OCI-LY1 (cell line): ENCODE results near the gene TRAPPC12.

Source experiments
- H2AFZ ChIP-seq: fragments of 200-600 bp; sonication (generic), shearing (Covaris generic); 2 replicates; pipeline ENCODE4 v1.6.0; 2014; ENCODE audit warnings: antibody characterized with exemption, mild to moderate bottlenecking, low read length
- H3F3A ChIP-seq: fragments of 200-600 bp; sonication (generic), shearing (Covaris generic); 2 replicates; pipeline ENCODE4 v1.6.0; 2014; ENCODE audit warnings: mild to moderate bottlenecking, antibody characterized with exemption, low read length, moderate library complexity; ENCODE audit not compliant: insufficient read depth
- H3K27ac ChIP-seq: fragments of 200-600 bp; sonication (generic); 2 replicates; pipeline ENCODE4 v1.5.1; 2014; ENCODE audit warnings: low read length, mixed run types, mild to moderate bottlenecking, low read depth; ENCODE audit not compliant: poor library complexity, severe bottlenecking
- H3K27me3 ChIP-seq: fragments of 200-600 bp; sonication (generic); 2 replicates; pipeline ENCODE4 v1.6.0; 2014; ENCODE audit warnings: antibody characterized with exemption, mild to moderate bottlenecking, low read length, moderate library complexity; ENCODE audit not compliant: insufficient read depth
- H3K36me3 ChIP-seq: fragments of 200-600 bp; sonication (generic); 2 replicates; pipeline ENCODE4 v1.6.1; 2014; ENCODE audit warnings: mild to moderate bottlenecking, antibody characterized with exemption, low read length, moderate library complexity, mixed read lengths; ENCODE audit not compliant: insufficient read depth
- H3K4me1 ChIP-seq: fragments of 200-600 bp; sonication (generic); 2 replicates; pipeline ENCODE4 v1.5.1; 2014; ENCODE audit warnings: mild to moderate bottlenecking, low read length, moderate library complexity; ENCODE audit not compliant: insufficient read depth, severe bottlenecking
- H3K4me2 ChIP-seq: fragments of 200-600 bp; sonication (generic), shearing (Covaris generic); 2 replicates; pipeline ENCODE4 v1.6.1; 2014; ENCODE audit warnings: low read length
- H3K4me3 ChIP-seq: fragments of 200-600 bp; sonication (generic); 2 replicates; pipeline ENCODE4 v1.5.1; 2014; ENCODE audit warnings: low read length, low read depth, mild to moderate bottlenecking, mixed read lengths; ENCODE audit not compliant: poor library complexity, severe bottlenecking
- H3K79me2 ChIP-seq: fragments of 200-600 bp; shearing (Covaris generic); 2 replicates; pipeline ENCODE4 v1.6.1; 2016; ENCODE audit warnings: mixed run types, low read length, mixed read lengths; ENCODE audit not compliant: insufficient read depth
- H3K9ac ChIP-seq: fragments of 200-600 bp; sonication (generic), shearing (Covaris generic); 2 replicates; pipeline ENCODE4 v1.6.1; 2014; ENCODE audit warnings: mild to moderate bottlenecking, low read length, mixed read lengths
- H3K9me2 ChIP-seq: fragments of 200-600 bp; sonication (generic), shearing (Covaris generic); 2 replicates; pipeline ENCODE4 v1.6.1; 2014; ENCODE audit warnings: low read depth, mild to moderate bottlenecking, low read length, mixed read lengths
- H3K9me3 ChIP-seq: fragments of 200-600 bp; shearing (Covaris generic); 2 replicates; pipeline ENCODE4 v1.6.1; 2014; ENCODE audit warnings: low read length, mixed read lengths
- H4K20me1 ChIP-seq: fragments of 200-600 bp; sonication (generic), shearing (Covaris generic); 2 replicates; pipeline ENCODE4 v1.6.0; 2016; ENCODE audit warnings: mild to moderate bottlenecking, low read length; ENCODE audit not compliant: insufficient read depth
- EZH2 ChIP-seq: fragments of 200-600 bp; sonication (generic), shearing (Covaris generic); IDR thresholded peaks from 2 replicates; pipeline ENCODE4 v1.8.0; 2017; ENCODE audit warnings: borderline replicate concordance, mixed run types, mild to moderate bottlenecking, antibody characterized with exemption, low read length, moderate library complexity, mixed read lengths
- TF ChIP-seq, protein P1 (sequence below): fragments of 200-600 bp; sonication (generic), shearing (Covaris generic); IDR thresholded peaks from 2 replicates; pipeline ENCODE4 v1.5.1; 2017; ENCODE audit warnings: mild to moderate bottlenecking, antibody characterized with exemption, low read length, moderate library complexity, mixed read lengths

The TRAPPC12 gene

DNA sequence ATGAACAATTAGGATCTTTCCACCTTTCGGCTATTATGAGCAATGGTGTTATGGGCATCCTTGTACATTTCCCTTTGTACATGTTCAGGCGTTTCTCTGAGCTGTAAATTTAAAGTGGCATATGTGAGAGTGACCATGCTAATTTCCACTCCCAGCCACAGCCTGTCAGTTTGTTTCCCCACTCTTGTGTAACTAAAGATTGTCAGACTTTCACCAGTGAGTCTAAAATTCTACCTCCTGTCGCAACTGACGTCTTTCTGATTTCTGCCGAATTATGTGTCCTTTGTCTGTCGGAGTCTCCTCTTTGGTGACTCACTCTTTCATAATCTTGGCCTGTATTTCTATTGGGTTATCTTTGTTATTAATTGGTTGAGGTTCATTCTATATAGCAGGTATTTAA, 50.7 kb downstream of the TRAPPC12 start:
- Histone ChIP-seq H3K9me3 (no peaks in the 10 kb centered on the region), H3K4me1 (peaks cover 18% of the 10 kb centered on the region), H3K4me2 (no peak overlapping the region), H4K20me1 (no peaks in the 10 kb centered on the region), H3K9ac (no peak overlapping the region), H3F3A (no peaks in the 10 kb centered on the region), H3K27me3 (no peaks in the 10 kb centered on the region), H3K9me2 (no peaks in the 10 kb centered on the region), H2AFZ (no peak overlapping the region), H3K4me3 (no peak overlapping the region), H3K36me3 (peaks cover 57% of the 10 kb centered on the region; the same call in 1 of the 2 replicates), H3K27ac (no peak overlapping the region), H3K79me2 (no peaks in the 10 kb centered on the region)
- TF ChIP-seq, protein P1, sequence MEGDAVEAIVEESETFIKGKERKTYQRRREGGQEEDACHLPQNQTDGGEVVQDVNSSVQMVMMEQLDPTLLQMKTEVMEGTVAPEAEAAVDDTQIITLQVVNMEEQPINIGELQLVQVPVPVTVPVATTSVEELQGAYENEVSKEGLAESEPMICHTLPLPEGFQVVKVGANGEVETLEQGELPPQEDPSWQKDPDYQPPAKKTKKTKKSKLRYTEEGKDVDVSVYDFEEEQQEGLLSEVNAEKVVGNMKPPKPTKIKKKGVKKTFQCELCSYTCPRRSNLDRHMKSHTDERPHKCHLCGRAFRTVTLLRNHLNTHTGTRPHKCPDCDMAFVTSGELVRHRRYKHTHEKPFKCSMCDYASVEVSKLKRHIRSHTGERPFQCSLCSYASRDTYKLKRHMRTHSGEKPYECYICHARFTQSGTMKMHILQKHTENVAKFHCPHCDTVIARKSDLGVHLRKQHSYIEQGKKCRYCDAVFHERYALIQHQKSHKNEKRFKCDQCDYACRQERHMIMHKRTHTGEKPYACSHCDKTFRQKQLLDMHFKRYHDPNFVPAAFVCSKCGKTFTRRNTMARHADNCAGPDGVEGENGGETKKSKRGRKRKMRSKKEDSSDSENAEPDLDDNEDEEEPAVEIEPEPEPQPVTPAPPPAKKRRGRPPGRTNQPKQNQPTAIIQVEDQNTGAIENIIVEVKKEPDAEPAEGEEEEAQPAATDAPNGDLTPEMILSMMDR = no peak
- TF ChIP-seq EZH2 = no peak

DNA sequence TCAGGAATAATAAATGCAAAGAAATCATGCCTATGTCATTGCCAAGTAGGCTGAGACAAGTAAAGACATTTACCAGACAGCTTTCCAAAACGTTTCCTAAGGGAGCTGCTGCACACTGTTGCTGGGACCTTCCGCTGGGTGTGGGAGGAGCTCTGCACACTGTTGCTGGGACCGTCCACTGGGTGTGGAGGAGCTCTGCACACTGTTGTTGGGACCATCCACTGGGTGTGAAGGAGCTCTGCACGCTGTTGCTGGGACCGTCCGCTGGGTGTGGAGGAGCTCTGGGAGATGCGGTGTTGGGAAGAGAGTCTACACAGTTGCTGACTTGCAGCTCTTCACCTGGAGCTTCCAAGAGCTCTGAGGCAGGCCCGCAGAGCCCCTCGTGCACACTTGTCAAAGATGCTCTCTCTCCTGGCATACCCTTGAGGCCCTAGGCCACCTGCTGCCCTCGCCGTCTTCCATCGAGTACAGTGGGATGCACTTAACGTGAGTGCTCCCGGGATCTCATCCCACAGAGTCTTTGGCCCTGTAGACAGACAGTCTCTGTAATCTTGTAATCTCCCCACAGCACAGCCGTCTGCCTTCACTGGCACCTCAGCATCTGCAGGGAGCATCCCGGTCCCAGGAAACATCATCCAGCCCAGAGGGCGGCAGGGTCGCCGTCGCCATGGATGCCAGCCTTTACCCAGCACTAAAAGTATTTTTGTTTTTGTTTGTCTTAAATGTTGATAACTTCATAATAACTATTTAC, 51.4 kb downstream of the TRAPPC12 start:
- no peak overlapping the region for H3K4me3 ChIP-seq
- H3K79me2 ChIP-seq = no peaks in the 10 kb centered on the region
- no peaks in the 10 kb centered on the region for H3K27me3 ChIP-seq
- H4K20me1 ChIP-seq = no peaks in the 10 kb centered on the region
- H3F3A ChIP-seq = no peaks in the 10 kb centered on the region
- TF ChIP-seq EZH2 = no peak
- no peak overlapping the region for H3K27ac ChIP-seq
- H2AFZ ChIP-seq = no peak overlapping the region
- no peaks in the 10 kb centered on the region for H3K9me2 ChIP-seq
- peaks cover 18% of the 10 kb centered on the region for H3K4me1 ChIP-seq
- no peak overlapping the region for H3K9ac ChIP-seq
- H3K9me3 ChIP-seq = no peaks in the 10 kb centered on the region
- peaks cover 49% of the 10 kb centered on the region; the same call in 1 of the 2 replicates for H3K36me3 ChIP-seq
- no peak overlapping the region for H3K4me2 ChIP-seq

DNA sequence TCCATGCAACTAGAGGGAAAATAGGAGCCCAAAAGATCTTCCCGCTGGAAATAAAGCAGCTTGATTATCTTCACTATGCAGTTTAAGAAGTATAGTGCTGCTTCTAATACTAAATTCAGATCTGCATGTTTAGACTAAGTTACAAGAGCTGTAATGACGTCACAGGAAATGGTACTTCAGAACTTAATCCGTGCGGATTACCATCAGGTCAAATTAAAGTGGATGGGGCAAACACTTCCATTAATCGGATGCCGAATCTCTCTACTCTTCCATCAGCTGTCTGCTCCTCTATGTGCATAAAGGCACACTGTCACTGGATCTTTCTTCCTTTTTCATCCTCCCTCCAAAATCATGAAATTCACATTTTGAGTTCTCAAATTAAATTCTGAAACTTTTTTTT, 52.6 kb downstream of the TRAPPC12 start:
- H4K20me1 ChIP-seq = no peaks in the 10 kb centered on the region
- H3K4me2 ChIP-seq = no peak overlapping the region

More for the DNA sequence above, 52.6 kb downstream of the TRAPPC12 start:
- Histone ChIP-seq H3K27me3 (no peaks in the 10 kb centered on the region), H3K9ac (no peak overlapping the region), H3K9me2 (no peaks in the 10 kb centered on the region), H2AFZ (no peak overlapping the region), H3K4me1 (peaks cover 18% of the 10 kb centered on the region), H3F3A (no peaks in the 10 kb centered on the region), H3K27ac (no peak overlapping the region), H3K4me3 (no peak overlapping the region), H3K9me3 (no peaks in the 10 kb centered on the region), H3K36me3 (peaks cover 38% of the 10 kb centered on the region; the same call in 1 of the 2 replicates), H3K79me2 (no peaks in the 10 kb centered on the region)
- TF ChIP-seq EZH2 = no peak
- TF ChIP-seq, protein P1 = no peak
